GM19239 (cell line): ENCODE results near the gene UHMK1.
"Not testable (repeated sequence)": the region's sequence is repeated elsewhere in the genome, so short reads cannot be mapped to it uniquely, and the experiment has no call there.

ENCODE experiments used
- DNase-seq: peaks from one replicate; pipeline ENCODE4 v3.0.0; 2011; ENCODE audit warnings: low spot score; ENCODE audit not compliant: insufficient read length
- FAIRE-seq: peaks from 2 replicates; lab custom pipeline; 2011; peaks lifted over from hg19 to GRCh38; lab: Jason Lieb, UNC

Gene UHMK1

DNA sequence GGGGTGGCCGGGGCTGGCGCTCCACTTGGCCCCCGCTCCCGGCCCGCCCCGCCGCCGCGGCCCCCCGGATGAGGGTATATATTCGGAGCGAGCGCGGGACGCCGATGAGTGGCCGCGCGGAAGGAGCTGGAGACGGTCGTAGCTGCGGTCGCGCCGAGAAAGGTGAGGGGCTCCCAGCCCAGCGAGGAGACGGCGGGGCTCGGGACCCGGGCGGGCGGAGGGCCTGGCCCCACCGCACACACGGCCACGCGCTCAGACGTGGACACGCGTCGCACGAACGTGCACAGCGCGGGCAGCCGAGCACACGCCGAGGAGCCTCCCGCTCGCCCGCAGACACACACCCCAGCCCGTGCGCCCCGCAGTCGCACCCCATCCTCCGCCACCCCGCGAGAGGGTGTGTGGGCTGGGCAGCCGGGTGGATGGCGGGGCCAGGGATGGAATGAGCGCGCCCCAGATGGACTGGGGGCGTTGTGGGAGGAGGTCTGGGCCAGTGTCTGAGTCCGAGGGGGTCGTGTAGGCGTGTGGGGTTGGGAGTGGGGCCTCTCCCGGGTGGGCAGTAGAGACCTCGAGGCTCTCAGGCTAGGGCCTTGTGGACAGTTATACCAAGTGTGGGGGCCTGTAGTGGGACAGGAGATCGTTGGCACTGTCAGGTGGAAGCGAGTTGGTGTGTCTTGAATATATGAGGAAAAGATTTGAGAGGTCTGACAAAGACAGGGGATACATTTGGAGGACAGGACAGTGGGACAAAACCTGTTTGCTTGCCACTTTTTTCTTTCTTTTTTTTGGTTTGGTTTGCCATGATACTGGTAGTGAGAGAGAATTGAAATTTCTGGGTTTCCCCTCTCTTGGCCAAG is 64.2 kb downstream of the UHMK1 start, which contains the start of gene UAP1:
UAP1 (plus strand) TSS at position 107 of the 854 bp plus-strand sequence. CDS start 4,347 bp downstream, outside the sequence.
- FAIRE-seq = peak; percentile 59
- DNase-seq = peak; percentile 14

DNA sequence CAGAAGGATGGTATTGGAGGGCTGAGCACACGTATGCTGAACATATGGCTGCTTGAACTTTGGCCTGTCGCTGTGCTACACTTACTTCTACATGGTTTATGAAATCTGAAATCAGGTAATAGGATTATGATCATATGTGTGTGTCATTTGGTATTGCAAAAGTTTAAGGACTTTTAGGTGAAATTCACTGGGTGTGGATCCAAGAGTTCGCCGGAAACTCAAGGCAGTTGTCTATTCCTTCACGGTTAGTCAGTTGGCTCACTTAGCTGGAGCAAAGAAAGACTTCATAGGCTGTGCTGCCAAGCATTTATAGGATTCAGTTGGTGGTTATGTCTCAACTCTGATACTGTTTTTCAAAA is 64.8 kb downstream of the UHMK1 start:
- FAIRE-seq (no peak), DNase-seq (no peak)

GRCh38 chr1:162564762-162565218 is 67.2 kb downstream of the UHMK1 start:
- DNase-seq (no peak), FAIRE-seq (no peak)

GRCh38 chr1:162565460-162565859 is 67.8 kb downstream of the UHMK1 start:
- no peak for DNase-seq
- FAIRE-seq = peak; percentile 4

- DNase-seq = no peak
- no peak for FAIRE-seq
Measured at GRCh38 chr1:162566870-162567269, 69.3 kb downstream of the UHMK1 start.

GRCh38 chr1:162568802-162569201 is 71.2 kb downstream of the UHMK1 start:
- no peak for FAIRE-seq
- DNase-seq = no peak

- FAIRE-seq (no peak), DNase-seq (no peak)
Measured at GRCh38 chr1:162570718-162571117, 73.1 kb downstream of the UHMK1 start.

- DNase-seq, FAIRE-seq: not testable (repeated sequence)
Measured at GRCh38 chr1:162571121-162571520, 73.5 kb downstream of the UHMK1 start.

- DNase-seq = no peak
- FAIRE-seq = peak; percentile 71
Measured at GRCh38 chr1:162571696-162572095, 74.1 kb downstream of the UHMK1 start.

GRCh38 chr1:162573136-162573535 is 75.5 kb downstream of the UHMK1 start:
- no peak for FAIRE-seq
- no peak for DNase-seq

- FAIRE-seq = no peak
Measured at GRCh38 chr1:162578071-162578700, 80.6 kb downstream of the UHMK1 start.

DNA sequence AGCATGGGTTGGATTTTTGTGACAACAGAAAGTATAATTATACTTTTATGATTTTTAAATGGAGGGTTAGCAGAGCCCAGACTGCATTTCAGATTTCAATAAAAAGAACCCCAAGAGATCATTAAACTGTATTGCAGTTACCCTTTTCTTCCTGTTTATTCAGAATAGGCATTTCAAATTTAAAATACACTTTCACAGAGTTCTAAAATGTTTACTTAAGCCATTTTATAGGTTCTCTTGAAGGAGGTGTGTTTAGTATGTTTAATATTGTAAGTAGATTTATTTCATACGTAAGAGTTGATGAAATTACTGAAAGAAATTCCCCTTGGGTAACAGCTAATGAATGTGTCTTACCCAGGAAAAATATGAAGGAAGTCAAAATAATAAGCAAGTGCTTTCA is 81.3 kb downstream of the UHMK1 start:
- FAIRE-seq = no peak
- DNase-seq = no peak

More at GRCh38 chr1:162578071-162578700, 80.6 kb downstream of the UHMK1 start:
- DNase-seq = no peak
